Ishikawa (cell line): ENCODE data around the gene WDFY2.

ENCODE experiments used
- MAX ChIP-seq: IDR thresholded peaks from 2 replicates; pipeline ENCODE4 v1.6.1; 2012
- REST ChIP-seq: IDR thresholded peaks from 2 replicates; pipeline ENCODE4 v1.6.1; 2012; ENCODE audit warnings: low read depth, mild to moderate bottlenecking
- TEAD4 ChIP-seq: IDR thresholded peaks from 2 replicates; pipeline ENCODE4 v1.6.1; 2012

- no peak for TF ChIP-seq MAX
- TF ChIP-seq TEAD4 = no peak
- no peak for TF ChIP-seq REST
Observed at GRCh38 chr13:51704399-51705313, 120.4 kb downstream of the WDFY2 start.
